SK-N-MC (cell line): ENCODE measurements around the gene PPME1.

Source experiments
- EZH2 ChIP-seq: fragments of 200-600 bp; sonication (generic); IDR thresholded peaks from one replicate; pipeline ENCODE4 v1.6.1; 2017; ENCODE audit warnings: antibody characterized with exemption
- POLR2AphosphoS5 ChIP-seq: IDR thresholded peaks from 2 replicates; pipeline ENCODE4 v1.6.1; 2012; ENCODE audit warnings: mild to moderate bottlenecking, low read depth, low read length, borderline replicate concordance

DNA sequence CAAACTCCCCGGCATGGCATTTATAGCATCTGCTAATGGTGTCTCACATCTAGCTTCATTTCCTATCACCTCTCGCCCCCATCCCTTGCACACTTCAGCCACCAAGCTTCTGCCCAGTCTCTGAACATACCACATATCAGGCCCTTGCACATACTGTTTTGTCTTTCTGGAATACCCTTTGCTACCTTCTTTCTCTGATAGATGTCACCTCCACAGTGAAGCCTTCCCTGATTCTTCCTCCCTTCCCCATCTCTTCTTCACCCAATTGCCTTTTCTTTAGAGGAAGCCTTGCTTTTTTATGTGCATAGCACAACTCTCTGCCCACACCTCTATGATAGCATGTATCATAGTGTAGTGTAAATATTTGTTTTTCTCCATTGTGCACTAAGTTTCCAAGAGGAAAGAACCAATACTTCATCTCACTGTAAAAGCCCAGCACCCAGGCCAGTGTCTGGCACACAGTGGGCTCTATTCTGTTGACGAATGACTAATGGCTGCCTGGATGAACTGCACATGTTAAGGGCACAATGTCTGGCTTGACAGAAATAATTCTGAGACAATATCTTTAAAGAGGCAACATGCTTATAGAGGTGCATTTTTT, 112.6 kb downstream of the PPME1 start:
- TF ChIP-seq POLR2AphosphoS5 (no peak), EZH2 (no peak)
